MCF 10A (cell line): ENCODE measurements around the gene FAHD1. TPM values are rescaled to one million over a fixed set of nuclear protein-coding genes. Genes with fewer than 3 reads are reported as not detected.

ENCODE experiments used
- BruUV-seq: library from RNA; stranded (reverse); fragments of 400-500 nt; replicated peaks from 2 replicates; lab custom pipeline; 2021; lab: Mats Ljungman, UMichigan
- CTCF ChIA-PET: fragments of 300-600 bp; sonication (Branson Sonifier 250); formaldehyde crosslinking; extraction: SDS; loops from one replicate; lab custom pipeline; 2021; ENCODE audit warnings: antibody characterized with exemption, inconsistent platforms; lab: Yijun Ruan, JAX
- POLR2A ChIA-PET: fragments of 300-600, 350-650 bp; sonication (Branson Sonifier 250); formaldehyde crosslinking; extraction: SDS; loops from one replicate; lab custom pipeline; 2020; ENCODE audit warnings: antibody characterized with exemption, inconsistent platforms; lab: Yijun Ruan, JAX
- DNase-seq: peaks from one replicate; pipeline ENCODE4 v3.0.0-alpha.2; 2018; ENCODE audit not compliant: unreplicated experiment
- H3K27ac Mint-ChIP-seq: one replicate; pipeline ENCODE4 v1.8.0; 2022; ENCODE audit warnings: mild to moderate bottlenecking, low read depth, mixed read lengths; ENCODE audit not compliant: unreplicated experiment
- H3K27me3 Mint-ChIP-seq: one replicate; pipeline ENCODE4 v1.8.0; 2022; ENCODE audit warnings: mixed read lengths; ENCODE audit not compliant: insufficient read depth, unreplicated experiment
- H3K36me3 Mint-ChIP-seq: one replicate; pipeline ENCODE4 v1.8.0; 2022; ENCODE audit warnings: mild to moderate bottlenecking, moderate library complexity, mixed read lengths; ENCODE audit not compliant: insufficient read depth, unreplicated experiment
- H3K4me1 Mint-ChIP-seq: one replicate; pipeline ENCODE4 v1.8.0; 2022; ENCODE audit warnings: mixed read lengths; ENCODE audit not compliant: insufficient read depth, unreplicated experiment
- H3K4me3 Mint-ChIP-seq: one replicate; pipeline ENCODE4 v1.8.0; 2022; ENCODE audit warnings: mild to moderate bottlenecking, moderate library complexity, mixed read lengths; ENCODE audit not compliant: unreplicated experiment
- H3K9me3 Mint-ChIP-seq: one replicate; pipeline ENCODE4 v1.8.0; 2022; ENCODE audit warnings: mixed read lengths; ENCODE audit not compliant: unreplicated experiment
- intact Hi-C: fragments of 100-400 bp; cut with micrococcal nuclease; formaldehyde crosslinking; loops from 2 replicates; pipeline ENCODE4 v1.14.1; 2022
- total RNA-seq: library from RNA; stranded (reverse); gene quantifications from 2 replicates; pipeline ENCODE4 v1.2.3, GENCODE V29; 2022
- TF ChIP-seq, protein P1 (sequence below): fragments of 200-600 bp; IDR thresholded peaks from one replicate; pipeline ENCODE4 v1.8.0; 2022; ENCODE audit warnings: antibody characterized with exemption, mild to moderate bottlenecking; ENCODE audit not compliant: unreplicated experiment

The FAHD1 gene
- total RNA-seq, 1 experiment from 2014 or later, result 21.4 TPM

DNA sequence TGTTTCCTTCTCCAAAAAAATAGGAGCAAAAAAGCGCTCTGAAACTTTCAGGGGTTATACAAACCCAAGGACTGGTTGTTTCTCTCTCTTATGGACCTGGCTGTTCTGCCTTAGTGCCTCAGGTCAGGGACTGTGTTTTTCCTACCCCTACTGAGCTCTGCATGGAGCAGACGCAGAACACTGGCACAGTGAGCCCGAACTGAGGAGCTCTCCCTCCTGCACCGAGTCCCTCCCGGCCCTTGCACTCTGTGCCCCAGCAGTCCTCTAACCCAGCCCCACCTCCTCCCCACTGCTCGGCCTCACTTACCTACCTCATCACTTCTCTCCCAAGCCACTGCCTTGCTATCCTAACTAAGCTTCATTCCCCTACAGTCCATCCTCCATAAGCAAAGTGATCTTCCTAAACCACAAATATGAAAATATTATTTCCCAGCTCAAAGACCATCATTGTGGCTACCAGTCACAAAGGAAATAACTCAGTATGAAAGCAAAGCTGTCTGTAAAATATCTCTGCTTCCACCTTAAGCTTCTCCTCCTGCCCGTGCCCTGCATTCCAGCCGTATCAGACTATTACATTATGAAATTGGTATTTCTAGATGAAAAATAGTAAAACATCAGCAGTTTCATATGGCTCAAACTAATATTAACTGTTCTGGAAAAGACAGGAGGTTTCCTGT is 31.3 kb downstream of the FAHD1 start:
- no peak for DNase-seq
- POLR2A ChIA-PET, result no interaction called here
- H3K4me1 Mint-ChIP-seq, result no peaks in the 10 kb centered on the region
- no peak overlapping the region for H3K4me3 Mint-ChIP-seq
- H3K9me3 Mint-ChIP-seq, result no peaks in the 10 kb centered on the region
- TF ChIP-seq, protein P1, sequence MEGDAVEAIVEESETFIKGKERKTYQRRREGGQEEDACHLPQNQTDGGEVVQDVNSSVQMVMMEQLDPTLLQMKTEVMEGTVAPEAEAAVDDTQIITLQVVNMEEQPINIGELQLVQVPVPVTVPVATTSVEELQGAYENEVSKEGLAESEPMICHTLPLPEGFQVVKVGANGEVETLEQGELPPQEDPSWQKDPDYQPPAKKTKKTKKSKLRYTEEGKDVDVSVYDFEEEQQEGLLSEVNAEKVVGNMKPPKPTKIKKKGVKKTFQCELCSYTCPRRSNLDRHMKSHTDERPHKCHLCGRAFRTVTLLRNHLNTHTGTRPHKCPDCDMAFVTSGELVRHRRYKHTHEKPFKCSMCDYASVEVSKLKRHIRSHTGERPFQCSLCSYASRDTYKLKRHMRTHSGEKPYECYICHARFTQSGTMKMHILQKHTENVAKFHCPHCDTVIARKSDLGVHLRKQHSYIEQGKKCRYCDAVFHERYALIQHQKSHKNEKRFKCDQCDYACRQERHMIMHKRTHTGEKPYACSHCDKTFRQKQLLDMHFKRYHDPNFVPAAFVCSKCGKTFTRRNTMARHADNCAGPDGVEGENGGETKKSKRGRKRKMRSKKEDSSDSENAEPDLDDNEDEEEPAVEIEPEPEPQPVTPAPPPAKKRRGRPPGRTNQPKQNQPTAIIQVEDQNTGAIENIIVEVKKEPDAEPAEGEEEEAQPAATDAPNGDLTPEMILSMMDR, result no peak
- CTCF ChIA-PET, result interaction anchor here (0.6 to 1.6 kb wide), 2 partner anchors 71 to 243 kb away, joined by 3 to 7 read pairs; no protein-coding TSS in a partner anchor
- no peaks in the 10 kb centered on the region for H3K36me3 Mint-ChIP-seq
- H3K27ac Mint-ChIP-seq, result no peak overlapping the region
- H3K27me3 Mint-ChIP-seq, result peaks cover 51% of the 10 kb centered on the region
- no TSS peak for BruUV-seq
- intact Hi-C loops, result no loop called here

DNA sequence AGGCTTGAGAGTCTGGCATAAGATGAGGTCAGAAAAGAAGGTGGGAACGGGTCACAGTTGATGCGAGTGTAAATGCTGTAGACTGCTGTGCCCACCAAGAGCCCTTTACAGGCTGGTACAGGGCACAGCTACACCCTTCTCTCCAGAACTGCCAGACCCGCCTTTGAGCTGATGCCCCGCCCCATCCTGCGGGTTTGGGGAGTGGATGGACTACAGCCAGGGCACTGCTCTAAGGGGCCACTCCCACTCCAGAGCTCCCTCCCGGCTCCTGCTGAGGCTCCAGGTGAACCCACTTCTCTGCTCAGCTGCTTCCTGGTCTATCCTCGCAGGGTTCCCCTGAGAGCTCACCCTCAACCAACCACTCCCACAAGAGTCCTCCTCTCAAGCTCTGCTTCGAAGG is 32.6 kb downstream of the FAHD1 start:
- H3K4me1 Mint-ChIP-seq, result no peaks in the 10 kb centered on the region
- BruUV-seq, result no TSS peak
- CTCF ChIA-PET, result interaction anchor here (1.1 to 1.6 kb wide), 2 partner anchors 70 to 100 kb away, joined by 3 to 7 read pairs; partner anchors contain the start of gene NDUFB10

DNA sequence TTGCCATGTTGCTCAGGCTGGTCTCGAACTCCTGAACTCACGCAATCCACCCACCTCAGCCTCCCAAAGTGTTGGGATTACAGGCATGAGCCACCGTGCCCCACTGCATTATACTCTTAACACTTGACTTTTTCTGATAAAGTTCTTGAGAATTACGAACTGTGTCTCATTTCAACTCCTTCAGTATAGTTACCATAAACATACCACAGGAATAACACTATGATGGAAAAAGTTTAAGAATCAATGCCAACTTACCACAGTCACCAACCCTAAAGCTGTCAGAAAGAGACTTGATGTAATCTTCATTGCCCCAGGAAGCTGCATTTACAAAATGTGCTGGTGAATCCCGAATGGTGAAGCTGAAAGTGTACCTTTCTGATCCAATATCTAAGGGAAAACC is 34.7 kb downstream of the FAHD1 start:
- ChIA-PET POLR2A (interaction anchor here (0.9 to 2.0 kb wide), 5 partner anchors 9 to 147 kb away, joined by 3 to 8 read pairs (median 3); partner anchors contain the start of genes NUBP2 and RPS2), CTCF (interaction anchor here (0.7 to 10.8 kb wide), 4 partner anchors 9 to 68 kb away, joined by 3 to 105 read pairs (median 4); no protein-coding TSS in a partner anchor)
- TF ChIP-seq, protein P1, result no peak
- Mint-ChIP-seq H3K9me3 (no peaks in the 10 kb centered on the region), H3K4me1 (no peaks in the 10 kb centered on the region), H3K4me3 (no peak overlapping the region), H3K27me3 (peaks cover 43% of the 10 kb centered on the region), H3K36me3 (no peaks in the 10 kb centered on the region), H3K27ac (no peak overlapping the region)
- intact Hi-C loops, result loop anchor here (5.0 kb wide), 1 partner anchor 281 kb away; no protein-coding TSS in a partner anchor
- no TSS peak for BruUV-seq
- no peak for DNase-seq

More for the DNA sequence above, 32.6 kb downstream of the FAHD1 start:
- peaks cover 45% of the 10 kb centered on the region for H3K27me3 Mint-ChIP-seq
- no peaks in the 10 kb centered on the region for H3K9me3 Mint-ChIP-seq
- H3K4me3 Mint-ChIP-seq, result no peak overlapping the region
- no peak for DNase-seq
- POLR2A ChIA-PET, result no interaction called here
- TF ChIP-seq, protein P1, result no peak
- no peak overlapping the region for H3K27ac Mint-ChIP-seq
- H3K36me3 Mint-ChIP-seq, result no peaks in the 10 kb centered on the region
- intact Hi-C loops, result loop anchor here (5.0 kb wide), 1 partner anchor 283 kb away; no protein-coding TSS in a partner anchor

DNA sequence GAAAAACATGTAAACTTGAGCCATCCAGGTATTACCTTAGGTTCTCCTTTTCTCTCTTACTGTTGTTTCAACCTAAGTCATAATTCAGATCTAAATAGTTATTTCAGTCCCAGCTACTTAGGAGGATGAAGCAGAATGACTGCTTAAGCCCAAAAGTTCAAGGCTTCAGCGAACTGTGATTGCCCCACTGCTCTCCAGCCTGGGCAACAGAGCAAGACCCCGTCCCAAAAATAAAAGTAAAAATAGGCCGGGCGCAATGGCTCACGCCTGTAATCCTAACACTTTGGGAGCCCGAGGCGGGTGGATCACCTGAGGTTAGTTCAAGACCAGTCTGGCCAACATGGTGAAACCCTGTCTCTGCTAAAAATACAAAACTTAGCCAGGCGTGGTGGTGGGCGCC is 35.4 kb downstream of the FAHD1 start:
- no peak overlapping the region for H3K4me3 Mint-ChIP-seq
- no peaks in the 10 kb centered on the region for H3K4me1 Mint-ChIP-seq
- BruUV-seq, result no TSS peak
- H3K9me3 Mint-ChIP-seq, result no peaks in the 10 kb centered on the region
- no peak overlapping the region for H3K27ac Mint-ChIP-seq
- TF ChIP-seq, protein P1, result no peak
- intact Hi-C loops, result loop anchor here (5.0 kb wide), 1 partner anchor 280 kb away; no protein-coding TSS in a partner anchor
- ChIA-PET CTCF (interaction anchor here (0.9 to 10.8 kb wide), 9 partner anchors 8 to 103 kb away, joined by 3 to 105 read pairs (median 4); no protein-coding TSS in a partner anchor), POLR2A (interaction anchor here (0.6 to 2.0 kb wide), 9 partner anchors 8 to 147 kb away, joined by 3 to 8 read pairs (median 3); partner anchors contain the start of genes GFER, MSRB1, NUBP2 and RPS2)
- peaks cover 36% of the 10 kb centered on the region for H3K27me3 Mint-ChIP-seq
- no peaks in the 10 kb centered on the region for H3K36me3 Mint-ChIP-seq
- no peak for DNase-seq
